Keratinocyte (primary cell): ENCODE data around the gene MFAP4.

Experiments used
- CTCF ChIP-seq, 3 experiments: IDR thresholded peaks in 1 of 3; conservative IDR thresholded peaks in 1 of 3; optimal IDR thresholded peaks in 1 of 3; 2 replicates in 2 of 3; 3 replicates in 1 of 3; pipeline versions ENCODE3 to v1.5.1; 2011; ENCODE audit warnings: low read length in 3 of 3, mild to moderate bottlenecking in 3 of 3, moderate library complexity in 2 of 3, control low read depth in 1 of 3, inconsistent platforms in 1 of 3; ENCODE audit not compliant: insufficient read depth in 2 of 3; ENCODE audit errors: extremely low read depth in 1 of 3
- EZH2 ChIP-seq: IDR thresholded peaks from one replicate; pipeline ENCODE4 v1.6.1; 2012; ENCODE audit warnings: inconsistent platforms, mild to moderate bottlenecking, low read length, moderate library complexity

GRCh38 chr17:19336938-19337711 is 49.9 kb downstream of the MFAP4 start:
- TF ChIP-seq CTCF (optimal IDR thresholded peaks at IDR 0.05 in 1 of 3, IDR thresholded peaks at IDR 0.05 in 1 of 3, conservative IDR thresholded peaks at IDR 0.05 in 1 of 3; ENCODE audit: extremely low read depth in 1 of 3, insufficient read depth in 2 of 3, low read length in 3 of 3) (no peak), EZH2 (no peak)
